GM18498 (cell line): Measurements from ENCODE around the gene KISS1R.
"Not testable (repeated sequence)": the region's sequence is repeated elsewhere in the genome, so short reads cannot be mapped to it uniquely, and the experiment has no call there.

Source experiments
- ATAC-seq: cut with Tn5 transposase; IDR thresholded peaks from one replicate; pipeline ENCODE4 v1.9.1; 2021; ENCODE audit warnings: mild to moderate bottlenecking, moderate library complexity; ENCODE audit not compliant: unreplicated experiment

KISS1R gene

GRCh38 chr19:881385-882071 lies 35.6 kb upstream of the KISS1R start:
- no peak for ATAC-seq

GRCh38 chr19:882871-883497 lies 34.1 kb upstream of the KISS1R start:
- no peak for ATAC-seq

- ATAC-seq, result no peak
Observed at GRCh38 chr19:883661-884211, 33.4 kb upstream of the KISS1R start.

GRCh38 chr19:884420-885211 lies 32.5 kb upstream of the KISS1R start:
- no peak for ATAC-seq

- no peak for ATAC-seq
Observed at GRCh38 chr19:885536-886224, 31.5 kb upstream of the KISS1R start.

- no peak for ATAC-seq
Observed at GRCh38 chr19:887072-887471, 30.1 kb upstream of the KISS1R start.

GRCh38 chr19:887599-887998 lies 29.5 kb upstream of the KISS1R start:
- no peak for ATAC-seq

- ATAC-seq, result no peak
Observed at GRCh38 chr19:888581-889385, 28.4 kb upstream of the KISS1R start.

GRCh38 chr19:889662-890295 lies 27.4 kb upstream of the KISS1R start:
- no peak for ATAC-seq

- ATAC-seq, result no peak
Observed at GRCh38 chr19:890831-891230, 26.3 kb upstream of the KISS1R start.

GRCh38 chr19:891421-892200 lies 25.5 kb upstream of the KISS1R start:
- ATAC-seq, result not testable (repeated sequence)

GRCh38 chr19:892243-892893 lies 24.8 kb upstream of the KISS1R start:
- ATAC-seq, result no peak

- ATAC-seq, result peak; percentile 87
Observed at GRCh38 chr19:892894-893689, 24.0 kb upstream of the KISS1R start, which contains the start of the genes MED16 and RNU6-9. TSS of gene MED16 (minus strand) at chr19:893187. CDS start at chr19:891131, 2,056 bp downstream. TSS of gene RNU6-9 (plus strand) at chr19:893484.

GRCh38 chr19:896434-896833 lies 20.7 kb upstream of the KISS1R start:
- ATAC-seq, result no peak

- ATAC-seq, result no peak
Observed at GRCh38 chr19:896999-897398, 20.1 kb upstream of the KISS1R start.

- ATAC-seq, result no peak
Observed at GRCh38 chr19:897442-898039, 19.6 kb upstream of the KISS1R start.

- no peak for ATAC-seq
Observed at GRCh38 chr19:898663-899062, 18.5 kb upstream of the KISS1R start.
